Endothelial cell of umbilical vein (primary cell): ENCODE measurements around the gene ZNF609. TPM values are rescaled to one million over a fixed set of nuclear protein-coding genes. Genes with fewer than 3 reads are reported as not detected.

Experiments used
- BruUV-seq: library from RNA; stranded (reverse); fragments of 400-500 nt; replicated peaks from 2 replicates; lab custom pipeline; 2021; lab: Mats Ljungman, UMichigan
- CTCF ChIA-PET: fragments of 300-600, 350-600 bp; sonication (Branson Sonifier 250); formaldehyde crosslinking; loops from one replicate; lab custom pipeline; 2021; ENCODE audit warnings: antibody characterized with exemption, inconsistent platforms; lab: Charles Lee
- POLR2A ChIA-PET: fragments of 300-600, 350-600 bp; sonication (Branson Sonifier 250); formaldehyde crosslinking; loops from one replicate; lab custom pipeline; 2021; ENCODE audit warnings: antibody characterized with exemption, inconsistent platforms; lab: Charles Lee
- DNase-seq: peaks from one replicate; pipeline ENCODE4 v3.0.0-alpha.2; 2011; ENCODE audit warnings: low read depth, low spot score
- FAIRE-seq: peaks from 2 replicates; lab custom pipeline; 2011; peaks lifted over from hg19 to GRCh38; lab: Jason Lieb, UNC
- H2AFZ ChIP-seq: 2 replicates; pipeline ENCODE4 v1.6.0; 2012; ENCODE audit warnings: low read depth, low read length, control low read depth, inconsistent platforms
- H3K27ac ChIP-seq: 2 replicates; pipeline ENCODE4 v1.5.1; 2011; ENCODE audit warnings: low read depth, mild to moderate bottlenecking, control low read depth, low read length, moderate library complexity; ENCODE audit not compliant: insufficient read depth
- H3K27me3 ChIP-seq, 2 experiments: 2 replicates each; pipeline versions ENCODE4 v1.6.0 to v1.6.1; 2011; ENCODE audit warnings: low read length in 2 of 2, mixed read lengths in 1 of 2; ENCODE audit not compliant: control insufficient read depth in 2 of 2, insufficient read depth in 2 of 2
- H3K36me3 ChIP-seq, 2 experiments: 2 replicates in 1 of 2; 3 replicates in 1 of 2; pipeline ENCODE4 v1.5.1; 2011; ENCODE audit warnings: low read length in 2 of 2, mild to moderate bottlenecking in 1 of 2, moderate library complexity in 1 of 2; ENCODE audit not compliant: control insufficient read depth in 2 of 2, insufficient read depth in 2 of 2; ENCODE audit errors: extremely low read depth in 1 of 2
- H3K4me1 ChIP-seq: 3 replicates; pipeline ENCODE4 v1.5.1; 2011; ENCODE audit warnings: mild to moderate bottlenecking, low read length; ENCODE audit not compliant: control insufficient read depth, insufficient read depth; ENCODE audit errors: extremely low read depth
- H3K4me2 ChIP-seq: 2 replicates; pipeline ENCODE4 v1.6.1; 2011; ENCODE audit warnings: low read length, control low read depth, mixed read lengths; ENCODE audit not compliant: insufficient read depth
- H3K4me3 ChIP-seq, 3 experiments: fragments of 200-600 bp in 1 of 3; sonication (generic), shearing (Covaris generic) in 1 of 3; replicated peaks in 1 of 3; 2 replicates each; pipeline ENCODE4 v1.5.1; 2011 to 2016; ENCODE audit warnings: control low read depth in 3 of 3, low read length in 3 of 3, mild to moderate bottlenecking in 2 of 3, inconsistent platforms in 1 of 3, low read depth in 1 of 3, moderate library complexity in 1 of 3; ENCODE audit not compliant: insufficient read depth in 1 of 3
- H3K79me2 ChIP-seq: 2 replicates; pipeline ENCODE4 v1.6.0; 2012; ENCODE audit warnings: low read length, inconsistent platforms; ENCODE audit not compliant: control insufficient read depth, insufficient read depth
- H3K9ac ChIP-seq: replicated peaks from 2 replicates; pipeline ENCODE3; 2011; ENCODE audit warnings: low read length, control low read depth; ENCODE audit not compliant: insufficient read depth; ENCODE audit errors: extremely low read depth
- H3K9me1 ChIP-seq: replicated peaks from 3 replicates; pipeline ENCODE4 v1.6.0; 2011; ENCODE audit warnings: mild to moderate bottlenecking, low read length; ENCODE audit not compliant: control insufficient read depth, insufficient read depth; ENCODE audit errors: extremely low read depth
- H3K9me3 ChIP-seq: replicated peaks from 2 replicates; pipeline ENCODE4 v1.5.1; 2012; ENCODE audit warnings: low read length, inconsistent platforms; ENCODE audit not compliant: control insufficient read depth, insufficient read depth
- H4K20me1 ChIP-seq: replicated peaks from 2 replicates; pipeline ENCODE3; 2011; ENCODE audit warnings: mild to moderate bottlenecking, low read length; ENCODE audit not compliant: control insufficient read depth, insufficient read depth; ENCODE audit errors: extremely low read depth
- EZH2 ChIP-seq: IDR thresholded peaks from 2 replicates; pipeline ENCODE4 v1.6.1; 2012; ENCODE audit warnings: borderline replicate concordance, low read depth, mild to moderate bottlenecking, moderate library complexity, low read length, inconsistent platforms; ENCODE audit not compliant: severe bottlenecking
- FOS ChIP-seq: IDR thresholded peaks from 2 replicates; pipeline ENCODE4 v1.6.1; 2011; ENCODE audit warnings: mild to moderate bottlenecking, low read length, moderate library complexity, borderline replicate concordance; ENCODE audit not compliant: insufficient read depth
- GATA2 ChIP-seq: IDR thresholded peaks from 2 replicates; pipeline ENCODE4 v1.7.0; 2011; ENCODE audit warnings: low read depth, mild to moderate bottlenecking, moderate library complexity, mixed read lengths, low read length; ENCODE audit not compliant: insufficient read length, insufficient read depth
- JUN ChIP-seq: IDR thresholded peaks from 2 replicates; pipeline ENCODE4 v1.6.1; 2011; ENCODE audit warnings: borderline replicate concordance, low read depth; ENCODE audit not compliant: insufficient read length, insufficient read depth
- MYC ChIP-seq: IDR thresholded peaks from one replicate; pipeline ENCODE4 v1.6.1; 2011; ENCODE audit warnings: mild to moderate bottlenecking, low read depth, low read length
- POLR2A ChIP-seq: IDR thresholded peaks from 2 replicates; pipeline ENCODE4 v1.6.1; 2012; ENCODE audit warnings: low read depth, mild to moderate bottlenecking, control low read depth, low read length
- POLR2AphosphoS5 ChIP-seq: IDR thresholded peaks from 2 replicates; pipeline ENCODE4 v1.6.1; 2012; ENCODE audit warnings: low read depth, mild to moderate bottlenecking, control low read depth, low read length, moderate library complexity; ENCODE audit not compliant: insufficient read depth
- dilution Hi-C: fragments of 300-500 bp; cut with MboI; formaldehyde crosslinking; loops from one replicate; pipeline ENCODE4 v1.15.0; 2019; ENCODE audit warnings: low sequenced_read_pairs; ENCODE audit not compliant: extremely low pct_ligation_motif_present
- intact Hi-C: fragments of 100-400 bp; cut with micrococcal nuclease; formaldehyde crosslinking; loops from one replicate; pipeline ENCODE4 v1.10.0; 2022
- polyA plus RNA-seq, 4 experiments: library from polyadenylated mRNA; depleted of rRNA in 3 of 4; stranded (reverse) in 3 of 4; unstranded in 1 of 4; fragments of >200 nt; gene quantifications; 2 replicates each; pipeline versions ENCODE4 v1.2.1 to v1.2.3, GENCODE V29; 2011 to 2012; ENCODE audit warnings: missing spikeins in 1 of 4
- total RNA-seq: library from RNA; stranded (reverse); gene quantifications from 2 replicates; pipeline ENCODE4 v1.2.3, GENCODE V29; 2021
- TF ChIP-seq, protein P1 (sequence below), 2 donors: IDR thresholded peaks; 1 replicate in 1 of 2; 2 replicates in 1 of 2; pipeline ENCODE4 v1.5.1; 2011; ENCODE audit warnings: low read length in 2 of 2, mild to moderate bottlenecking in 2 of 2, moderate library complexity in 2 of 2, control low read depth in 1 of 2, inconsistent platforms in 1 of 2, low read depth in 1 of 2; ENCODE audit not compliant: insufficient read depth in 1 of 2; ENCODE audit errors: extremely low read depth in 1 of 2
- TF ChIP-seq, protein P2 (sequence below): IDR thresholded peaks from 2 replicates; pipeline ENCODE4 v1.6.1; 2011; ENCODE audit not compliant: insufficient read depth, insufficient read length

The ZNF609 gene
- total and polyA plus RNA-seq, 2 donors (not counting 3 experiments of a cell fraction or from before 2014, with no cell fraction given) = 18.2 to 49.6 TPM

DNA sequence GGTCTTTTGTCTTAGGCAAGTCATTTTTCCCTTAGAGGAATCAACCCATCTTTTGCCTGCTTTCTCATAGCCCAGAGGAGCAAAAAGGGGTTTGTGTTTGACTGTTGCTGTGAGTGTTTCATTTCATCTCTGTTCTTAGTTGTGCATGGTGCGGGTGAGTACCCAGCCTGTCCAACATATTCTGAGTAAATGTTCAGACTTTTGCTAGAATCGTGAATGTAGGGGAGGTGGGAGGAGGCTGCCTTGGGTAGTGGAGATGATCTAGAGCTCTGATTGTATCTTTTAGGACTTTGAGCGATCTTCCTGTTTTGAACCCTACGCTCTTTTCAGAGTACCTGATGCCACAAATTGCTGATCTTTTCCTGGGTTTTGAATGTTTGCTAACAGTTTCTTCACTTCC lies 123.1 kb downstream of the ZNF609 start:
- BruUV-seq = no TSS peak
- Histone ChIP-seq H3K9me3 (peaks cover 3% of the 10 kb centered on the region), H3K4me2 (no peak overlapping the region), H3K27me3 (no peaks in the 10 kb centered on the region), H3K79me2 (peaks cover 75% of the 10 kb centered on the region), H3K9ac (no peak overlapping the region), H3K27ac (no peak overlapping the region), H3K4me1 (peaks cover 14% of the 10 kb centered on the region), H3K4me3 (no peak overlapping the region), H3K36me3 (no peaks in the 10 kb centered on the region), H4K20me1 (peaks cover 8% of the 10 kb centered on the region), H2AFZ (no peak overlapping the region), H3K9me1 (no peaks in the 10 kb centered on the region)
- DNase-seq = no peak
- dilution Hi-C loops = no loop called here
- TF ChIP-seq, protein P1, sequence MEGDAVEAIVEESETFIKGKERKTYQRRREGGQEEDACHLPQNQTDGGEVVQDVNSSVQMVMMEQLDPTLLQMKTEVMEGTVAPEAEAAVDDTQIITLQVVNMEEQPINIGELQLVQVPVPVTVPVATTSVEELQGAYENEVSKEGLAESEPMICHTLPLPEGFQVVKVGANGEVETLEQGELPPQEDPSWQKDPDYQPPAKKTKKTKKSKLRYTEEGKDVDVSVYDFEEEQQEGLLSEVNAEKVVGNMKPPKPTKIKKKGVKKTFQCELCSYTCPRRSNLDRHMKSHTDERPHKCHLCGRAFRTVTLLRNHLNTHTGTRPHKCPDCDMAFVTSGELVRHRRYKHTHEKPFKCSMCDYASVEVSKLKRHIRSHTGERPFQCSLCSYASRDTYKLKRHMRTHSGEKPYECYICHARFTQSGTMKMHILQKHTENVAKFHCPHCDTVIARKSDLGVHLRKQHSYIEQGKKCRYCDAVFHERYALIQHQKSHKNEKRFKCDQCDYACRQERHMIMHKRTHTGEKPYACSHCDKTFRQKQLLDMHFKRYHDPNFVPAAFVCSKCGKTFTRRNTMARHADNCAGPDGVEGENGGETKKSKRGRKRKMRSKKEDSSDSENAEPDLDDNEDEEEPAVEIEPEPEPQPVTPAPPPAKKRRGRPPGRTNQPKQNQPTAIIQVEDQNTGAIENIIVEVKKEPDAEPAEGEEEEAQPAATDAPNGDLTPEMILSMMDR (IDR thresholded peaks at IDR 0.05; ENCODE audit: extremely low read depth in 1 of 2, insufficient read depth in 1 of 2, low read depth in 1 of 2, low read length in 2 of 2) = no peak
- TF ChIP-seq POLR2AphosphoS5 = no peak
- TF ChIP-seq FOS = no peak
- no peak for TF ChIP-seq MYC
- TF ChIP-seq, protein P2, sequence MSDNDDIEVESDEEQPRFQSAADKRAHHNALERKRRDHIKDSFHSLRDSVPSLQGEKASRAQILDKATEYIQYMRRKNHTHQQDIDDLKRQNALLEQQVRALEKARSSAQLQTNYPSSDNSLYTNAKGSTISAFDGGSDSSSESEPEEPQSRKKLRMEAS = no peak
- TF ChIP-seq EZH2 = no peak
- no peak for TF ChIP-seq GATA2
- TF ChIP-seq JUN = no peak
- no peak for TF ChIP-seq POLR2A
- no peak for FAIRE-seq
- ChIA-PET POLR2A (no interaction called here), CTCF (interaction anchor here (0.5 kb wide), 1 partner anchor 24 kb away, joined by 3 read pairs; no protein-coding TSS in a partner anchor)
- intact Hi-C loops = no loop called here
